Measurements from ENCODE around the gene IL31RA.

GRCh38 chr5:55914971-55915370, 63.8 kb downstream of the IL31RA start:
- no peak for TF ChIP-seq POLR2AphosphoS5 (IDR thresholded peaks at IDR 0.05; ENCODE audit: borderline replicate concordance, low read depth, low read length)
- TF ChIP-seq EZH2 (IDR thresholded peaks at IDR 0.05) = no peak
- no peak for TF ChIP-seq FOXP2 (optimal IDR thresholded peaks at IDR 0.05; ENCODE audit: control extremely low read depth, extremely low read length, insufficient read depth)

Measured in SK-N-MC (cell line).